ENCODE results near the gene PPP1R3A. TPM values are rescaled to one million over a fixed set of nuclear protein-coding genes. Genes with fewer than 3 reads are reported as not detected.
"Not testable (repeated sequence)": the region's sequence is repeated elsewhere in the genome, so short reads cannot be mapped to it uniquely, and the experiment has no call there.

The PPP1R3A gene
- total RNA-seq, 1 experiment from 2014 or later = not detected

- H3K4me3 ChIP-seq (ENCODE audit: low read depth in 2 of 2, low read length in 2 of 2) = no peak overlapping the region
- no peaks in the 10 kb centered on the region for H3K36me3 ChIP-seq (ENCODE audit: control insufficient read depth, insufficient read depth, low read length)
- in situ Hi-C loops (cut with HindIII; ENCODE audit: low pct_unique_long_range_greater_than_20kb, low sequenced_read_pairs) = no loop called here
- CTCF ChIA-PET = no interaction called here
- TF ChIP-seq POLR2AphosphoS5 (IDR thresholded peaks at IDR 0.05; ENCODE audit: low read depth, low read length) (no peak), SIN3A (IDR thresholded peaks at IDR 0.05; ENCODE audit: borderline replicate concordance, insufficient read depth, low read depth, low read length) (no peak), CTCF (IDR thresholded peaks at IDR 0.05) (no peak), TCF7L2 (IDR thresholded peaks at IDR 0.05; ENCODE audit: low read depth, low read length) (no peak)
- TF ChIP-seq, protein P1, sequence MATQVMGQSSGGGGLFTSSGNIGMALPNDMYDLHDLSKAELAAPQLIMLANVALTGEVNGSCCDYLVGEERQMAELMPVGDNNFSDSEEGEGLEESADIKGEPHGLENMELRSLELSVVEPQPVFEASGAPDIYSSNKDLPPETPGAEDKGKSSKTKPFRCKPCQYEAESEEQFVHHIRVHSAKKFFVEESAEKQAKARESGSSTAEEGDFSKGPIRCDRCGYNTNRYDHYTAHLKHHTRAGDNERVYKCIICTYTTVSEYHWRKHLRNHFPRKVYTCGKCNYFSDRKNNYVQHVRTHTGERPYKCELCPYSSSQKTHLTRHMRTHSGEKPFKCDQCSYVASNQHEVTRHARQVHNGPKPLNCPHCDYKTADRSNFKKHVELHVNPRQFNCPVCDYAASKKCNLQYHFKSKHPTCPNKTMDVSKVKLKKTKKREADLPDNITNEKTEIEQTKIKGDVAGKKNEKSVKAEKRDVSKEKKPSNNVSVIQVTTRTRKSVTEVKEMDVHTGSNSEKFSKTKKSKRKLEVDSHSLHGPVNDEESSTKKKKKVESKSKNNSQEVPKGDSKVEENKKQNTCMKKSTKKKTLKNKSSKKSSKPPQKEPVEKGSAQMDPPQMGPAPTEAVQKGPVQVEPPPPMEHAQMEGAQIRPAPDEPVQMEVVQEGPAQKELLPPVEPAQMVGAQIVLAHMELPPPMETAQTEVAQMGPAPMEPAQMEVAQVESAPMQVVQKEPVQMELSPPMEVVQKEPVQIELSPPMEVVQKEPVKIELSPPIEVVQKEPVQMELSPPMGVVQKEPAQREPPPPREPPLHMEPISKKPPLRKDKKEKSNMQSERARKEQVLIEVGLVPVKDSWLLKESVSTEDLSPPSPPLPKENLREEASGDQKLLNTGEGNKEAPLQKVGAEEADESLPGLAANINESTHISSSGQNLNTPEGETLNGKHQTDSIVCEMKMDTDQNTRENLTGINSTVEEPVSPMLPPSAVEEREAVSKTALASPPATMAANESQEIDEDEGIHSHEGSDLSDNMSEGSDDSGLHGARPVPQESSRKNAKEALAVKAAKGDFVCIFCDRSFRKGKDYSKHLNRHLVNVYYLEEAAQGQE (IDR thresholded peaks at IDR 0.05; ENCODE audit: insufficient read depth in 1 of 2, low read depth in 2 of 2, low read length in 1 of 2) = no peak
- H3K9me3 ChIP-seq (ENCODE audit: control insufficient read depth, insufficient read depth, low read depth, low read length) = no peaks in the 10 kb centered on the region
- ATAC-seq (no peak), DNase-seq (ENCODE audit: low read depth, low spot score) (no peak)
- no TSS peak for BruUV-seq (replicated peaks)
- no peaks in the 10 kb centered on the region for H3K27me3 ChIP-seq (ENCODE audit: control insufficient read depth, insufficient read depth, low read length)
- H3K4me1 ChIP-seq (ENCODE audit: control insufficient read depth, insufficient read depth, low read length) = no peaks in the 10 kb centered on the region
- POLR2A ChIA-PET = no interaction called here
- H3K27ac ChIP-seq (ENCODE audit: low read length) = no peak overlapping the region
- intact Hi-C loops (cut with micrococcal nuclease; ENCODE audit: unreplicated experiment) = no loop called here
Measured at GRCh38 chr7:113936535-113936934, 17.7 kb upstream of the PPP1R3A start.

DNA sequence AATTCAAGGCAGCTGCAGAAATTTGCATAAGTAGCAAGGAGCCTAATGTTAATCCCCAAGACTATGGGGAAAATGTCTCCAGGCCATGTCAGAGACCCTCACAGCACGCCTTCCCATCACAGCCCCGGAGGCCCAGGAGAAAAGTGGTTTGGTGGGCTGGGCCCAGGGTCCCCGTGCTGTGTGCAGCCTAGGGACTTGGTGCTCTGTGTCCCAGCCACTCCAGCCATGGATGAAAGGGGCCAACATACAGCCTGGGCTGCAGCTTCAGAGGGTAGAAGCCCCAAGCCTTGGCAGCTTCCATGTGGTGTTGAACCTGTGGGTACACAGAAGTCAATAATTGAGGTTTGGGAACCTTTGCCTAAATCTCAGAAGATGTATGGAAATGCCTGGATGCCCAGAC is 10.6 kb upstream of the PPP1R3A start:
- in situ Hi-C loops (cut with HindIII; ENCODE audit: low pct_unique_long_range_greater_than_20kb, low sequenced_read_pairs); intact Hi-C loops (cut with micrococcal nuclease; ENCODE audit: unreplicated experiment); ATAC-seq; BruUV-seq (replicated peaks); CTCF ChIA-PET; H3K36me3 ChIP-seq (ENCODE audit: control insufficient read depth, insufficient read depth, low read length); H3K4me1 ChIP-seq (ENCODE audit: control insufficient read depth, insufficient read depth, low read length); H3K9me3 ChIP-seq (ENCODE audit: control insufficient read depth, insufficient read depth, low read depth, low read length); POLR2A ChIA-PET; DNase-seq (ENCODE audit: low read depth, low spot score); H3K27me3 ChIP-seq (ENCODE audit: control insufficient read depth, insufficient read depth, low read length); H3K4me3 ChIP-seq (ENCODE audit: low read depth in 2 of 2, low read length in 2 of 2); H3K27ac ChIP-seq (ENCODE audit: low read length): not testable (repeated sequence)

DNA sequence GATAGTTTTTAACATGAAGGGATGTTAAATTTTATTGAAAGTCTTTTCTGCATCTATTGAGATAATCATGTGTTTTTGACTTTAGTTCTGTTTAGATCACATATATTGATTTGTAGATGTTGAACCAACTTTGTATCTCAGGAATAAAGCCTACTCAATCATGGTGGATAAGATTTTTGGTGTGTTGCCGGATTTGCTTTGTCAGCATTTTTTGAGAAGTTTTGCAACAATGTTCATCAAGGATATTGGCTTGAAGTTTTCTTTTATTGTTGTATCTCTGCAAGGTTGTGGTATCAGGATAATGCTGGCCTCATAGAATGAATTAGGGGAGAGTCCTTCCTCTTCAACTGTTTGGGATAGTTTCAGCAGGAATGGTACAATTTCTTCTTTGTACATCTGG is 9.3 kb upstream of the PPP1R3A start:
- H3K9me3 ChIP-seq (ENCODE audit: control insufficient read depth, insufficient read depth, low read depth, low read length) = no peaks in the 10 kb centered on the region
- H3K4me1 ChIP-seq (ENCODE audit: control insufficient read depth, insufficient read depth, low read length) = no peaks in the 10 kb centered on the region
- BruUV-seq (replicated peaks) = no TSS peak
- no peak overlapping the region for H3K27ac ChIP-seq (ENCODE audit: low read length)
- no peak overlapping the region for H3K4me3 ChIP-seq (ENCODE audit: low read depth in 2 of 2, low read length in 2 of 2)
- no peak for DNase-seq (ENCODE audit: low read depth, low spot score)
- ChIA-PET POLR2A (no interaction called here), CTCF (no interaction called here)
- TF ChIP-seq, protein P1 (IDR thresholded peaks at IDR 0.05; ENCODE audit: insufficient read depth in 1 of 2, low read depth in 2 of 2, low read length in 1 of 2) = no peak
- TF ChIP-seq POLR2AphosphoS5 (IDR thresholded peaks at IDR 0.05; ENCODE audit: low read depth, low read length) = no peak
- no peak for TF ChIP-seq SIN3A (IDR thresholded peaks at IDR 0.05; ENCODE audit: borderline replicate concordance, insufficient read depth, low read depth, low read length)
- no peak for TF ChIP-seq CTCF (IDR thresholded peaks at IDR 0.05)
- no peak for TF ChIP-seq TCF7L2 (IDR thresholded peaks at IDR 0.05; ENCODE audit: low read depth, low read length)
- H3K36me3 ChIP-seq (ENCODE audit: control insufficient read depth, insufficient read depth, low read length) = no peaks in the 10 kb centered on the region
- in situ Hi-C loops (cut with HindIII; ENCODE audit: low pct_unique_long_range_greater_than_20kb, low sequenced_read_pairs) = no loop called here
- intact Hi-C loops (cut with micrococcal nuclease; ENCODE audit: unreplicated experiment) = no loop called here
- no peaks in the 10 kb centered on the region for H3K27me3 ChIP-seq (ENCODE audit: control insufficient read depth, insufficient read depth, low read length)
- no peak for ATAC-seq
